OCI-LY7 (cell line): Measurements from ENCODE around the gene PHKA2. TPM values are rescaled to one million over a fixed set of nuclear protein-coding genes. Genes with fewer than 3 reads are reported as not detected.

Experiments used
- BruUV-seq: library from RNA; stranded (reverse); fragments of 400-500 nt; replicated peaks from 2 replicates; lab custom pipeline; 2021; lab: Mats Ljungman, UMichigan
- CTCF ChIA-PET: fragments of 300-600 bp; sonication (Branson Sonifier 250); formaldehyde crosslinking; loops from one replicate; lab custom pipeline; 2022; ENCODE audit warnings: antibody characterized with exemption; ENCODE audit not compliant: unreplicated experiment; lab: Charles Lee
- POLR2A ChIA-PET: fragments of 300-600 bp; sonication (Branson Sonifier 250); formaldehyde crosslinking; loops from one replicate; lab custom pipeline; 2022; ENCODE audit warnings: antibody characterized with exemption; lab: Charles Lee
- DNase-seq: peaks from one replicate; pipeline ENCODE4 v3.0.0-alpha.2; 2015; ENCODE audit warnings: low spot score
- H2AFZ ChIP-seq: fragments of 200-600 bp; sonication (generic), shearing (Covaris generic); 2 replicates; pipeline ENCODE4 v1.6.1; 2014; ENCODE audit warnings: mild to moderate bottlenecking, antibody characterized with exemption, low read length, moderate library complexity
- H3K27ac ChIP-seq: fragments of 200-600 bp; sonication (generic); 2 replicates; pipeline ENCODE4 v1.5.1; 2014; ENCODE audit warnings: mixed run types, low read depth, mild to moderate bottlenecking, moderate library complexity, low read length, inconsistent platforms; ENCODE audit not compliant: poor library complexity, severe bottlenecking
- H3K36me3 ChIP-seq: fragments of 200-600 bp; sonication (generic); 2 replicates; pipeline ENCODE4 v1.6.1; 2014; ENCODE audit warnings: mild to moderate bottlenecking, antibody characterized with exemption, low read length, moderate library complexity, mixed read lengths; ENCODE audit not compliant: insufficient read depth
- H3K4me1 ChIP-seq: fragments of 200-600 bp; sonication (generic); 2 replicates; pipeline ENCODE4 v1.5.1; 2014; ENCODE audit warnings: mild to moderate bottlenecking, low read length; ENCODE audit not compliant: insufficient read depth, poor library complexity, severe bottlenecking
- H3K4me2 ChIP-seq: fragments of 200-600 bp; sonication (generic); 2 replicates; pipeline ENCODE4 v1.6.1; 2014; ENCODE audit warnings: mild to moderate bottlenecking, low read length
- H3K4me3 ChIP-seq: fragments of 200-600 bp; sonication (generic); 2 replicates; pipeline ENCODE4 v1.5.1; 2014; ENCODE audit warnings: mild to moderate bottlenecking, low read depth, low read length; ENCODE audit not compliant: poor library complexity, severe bottlenecking
- H3K79me2 ChIP-seq: fragments of 200-600 bp; sonication (generic); 2 replicates; pipeline ENCODE4 v1.6.1; 2016; ENCODE audit warnings: low read depth, mild to moderate bottlenecking, low read length, moderate library complexity, mixed read lengths; ENCODE audit not compliant: insufficient read depth
- H3K9me2 ChIP-seq: fragments of 200-600 bp; sonication (generic); 2 replicates; pipeline ENCODE4 v1.6.1; 2016; ENCODE audit warnings: mild to moderate bottlenecking, low read length, mixed read lengths; ENCODE audit not compliant: insufficient read depth
- H3K9me3 ChIP-seq: fragments of 200-600 bp; sonication (generic); 2 replicates; pipeline ENCODE4 v1.6.1; 2014; ENCODE audit warnings: mild to moderate bottlenecking, mixed run types, low read length, mixed read lengths
- H4K20me1 ChIP-seq: fragments of 200-600 bp; sonication (generic); 2 replicates; pipeline ENCODE4 v1.6.1; 2014; ENCODE audit warnings: mild to moderate bottlenecking, antibody characterized with exemption, low read length, moderate library complexity, mixed read lengths; ENCODE audit not compliant: insufficient read depth
- CTCF ChIP-seq: fragments of 200-600 bp; sonication (generic); conservative IDR thresholded peaks from 2 replicates; pipeline ENCODE4 v1.5.1; 2014; ENCODE audit warnings: mild to moderate bottlenecking, antibody characterized with exemption, low read length, moderate library complexity, mixed read lengths
- EZH2phosphoT487 ChIP-seq: fragments of 200-600 bp; sonication (generic); IDR thresholded peaks from 2 replicates; pipeline ENCODE4 v1.6.1; 2018; ENCODE audit warnings: low read depth, borderline replicate concordance, mild to moderate bottlenecking, mixed run types, antibody characterized with exemption, low read length, moderate library complexity, mixed read lengths
- intact Hi-C: fragments of 100-400 bp; cut with micrococcal nuclease; formaldehyde crosslinking; loops from one replicate; pipeline ENCODE4 v1.10.0; 2022; ENCODE audit not compliant: unreplicated experiment
- total RNA-seq, 2 experiments: library from RNA; depleted of rRNA in 1 of 2; stranded (reverse); fragments of >200 nt in 1 of 2; shearing (Covaris generic) in 1 of 2; gene quantifications; 2 replicates each; pipeline ENCODE4 v1.2.3, GENCODE V29; 2014 to 2022

The PHKA2 gene
- total RNA-seq, 2 experiments from 2014 or later, result 24.1 to 41.4 TPM

GRCh38 chrX:18934708-18935107 lies 49.2 kb downstream of the PHKA2 start:
- H3K9me2 ChIP-seq, result no peaks in the 10 kb centered on the region
- no TSS peak for BruUV-seq
- no peak overlapping the region for H2AFZ ChIP-seq
- DNase-seq, result no peak
- CTCF ChIA-PET, result no interaction called here
- TF ChIP-seq CTCF, result no peak
- TF ChIP-seq EZH2phosphoT487, result no peak
- H3K36me3 ChIP-seq, result peaks cover 14% of the 10 kb centered on the region; the same call in 1 of the 2 replicates
- H3K27ac ChIP-seq, result no peak overlapping the region
- no peaks in the 10 kb centered on the region for H3K79me2 ChIP-seq
- no peak overlapping the region for H3K4me2 ChIP-seq
- intact Hi-C loops, result no loop called here
- POLR2A ChIA-PET, result no interaction called here
- no peaks in the 10 kb centered on the region for H4K20me1 ChIP-seq
- H3K9me3 ChIP-seq, result no peaks in the 10 kb centered on the region
- H3K4me3 ChIP-seq, result no peak overlapping the region
- H3K4me1 ChIP-seq, result no peaks in the 10 kb centered on the region

- H3K27ac ChIP-seq, result no peak overlapping the region
- no peaks in the 10 kb centered on the region for H3K9me2 ChIP-seq
- intact Hi-C loops, result loop anchor here (2.0 kb wide), 1 partner anchor 401 kb away; no protein-coding TSS in a partner anchor
- BruUV-seq, result no TSS peak
- no peaks in the 10 kb centered on the region for H4K20me1 ChIP-seq
- ChIA-PET POLR2A (no interaction called here), CTCF (no interaction called here)
- H3K4me1 ChIP-seq, result no peaks in the 10 kb centered on the region
- no peak overlapping the region for H3K4me2 ChIP-seq
- no peaks in the 10 kb centered on the region for H3K79me2 ChIP-seq
- H3K4me3 ChIP-seq, result no peak overlapping the region
- no peak overlapping the region for H2AFZ ChIP-seq
- TF ChIP-seq CTCF, result no peak
- no peak for TF ChIP-seq EZH2phosphoT487
- no peak for DNase-seq
- H3K9me3 ChIP-seq, result no peaks in the 10 kb centered on the region
- H3K36me3 ChIP-seq, result peaks cover 12% of the 10 kb centered on the region; the same call in 1 of the 2 replicates
Observed at GRCh38 chrX:18933617-18934016, 50.3 kb downstream of the PHKA2 start.

- Histone ChIP-seq H3K4me1 (no peaks in the 10 kb centered on the region), H3K27ac (no peak overlapping the region), H3K36me3 (no peaks in the 10 kb centered on the region), H4K20me1 (no peaks in the 10 kb centered on the region), H3K79me2 (no peaks in the 10 kb centered on the region), H3K4me2 (no peak overlapping the region), H3K9me2 (no peaks in the 10 kb centered on the region), H2AFZ (no peak overlapping the region), H3K4me3 (no peak overlapping the region), H3K9me3 (no peaks in the 10 kb centered on the region)
- DNase-seq, result peak; percentile 24
- TF ChIP-seq CTCF (peak; percentile 65), EZH2phosphoT487 (no peak)
- no TSS peak for BruUV-seq
- ChIA-PET POLR2A (interaction anchor here (0.5 kb wide), 1 partner anchor 10 kb away, joined by 4 read pairs; no protein-coding TSS in a partner anchor), CTCF (no interaction called here)
- intact Hi-C loops, result loop anchor here (2.0 kb wide), 1 partner anchor 403 kb away; no protein-coding TSS in a partner anchor
Observed at GRCh38 chrX:18931972-18932371, 51.9 kb downstream of the PHKA2 start.
